Measurements from ENCODE around the gene EPS8.

GRCh38 chr12:15770581-15770980 lies 18.6 kb downstream of the EPS8 start:
- no peak for TF ChIP-seq CTCF (optimal IDR thresholded peaks at IDR 0.05 in 1 of 3, IDR thresholded peaks at IDR 0.05 in 1 of 3, conservative IDR thresholded peaks at IDR 0.05 in 1 of 3; ENCODE audit: extremely low read depth in 1 of 3, insufficient read depth in 2 of 3, low read length in 3 of 3)
- TF ChIP-seq EZH2 (IDR thresholded peaks at IDR 0.05; ENCODE audit: low read length), result no peak
